OCI-LY1 (cell line): ENCODE data around the gene GTF2H4.

ENCODE experiments used
- H2AFZ ChIP-seq: fragments of 200-600 bp; sonication (generic), shearing (Covaris generic); 2 replicates; pipeline ENCODE4 v1.6.0; 2014; ENCODE audit warnings: antibody characterized with exemption, mild to moderate bottlenecking, low read length
- H3F3A ChIP-seq: fragments of 200-600 bp; sonication (generic), shearing (Covaris generic); 2 replicates; pipeline ENCODE4 v1.6.0; 2014; ENCODE audit warnings: mild to moderate bottlenecking, antibody characterized with exemption, low read length, moderate library complexity; ENCODE audit not compliant: insufficient read depth
- H3K27ac ChIP-seq: fragments of 200-600 bp; sonication (generic); 2 replicates; pipeline ENCODE4 v1.5.1; 2014; ENCODE audit warnings: low read length, mixed run types, mild to moderate bottlenecking, low read depth; ENCODE audit not compliant: poor library complexity, severe bottlenecking
- H3K27me3 ChIP-seq: fragments of 200-600 bp; sonication (generic); 2 replicates; pipeline ENCODE4 v1.6.0; 2014; ENCODE audit warnings: antibody characterized with exemption, mild to moderate bottlenecking, low read length, moderate library complexity; ENCODE audit not compliant: insufficient read depth
- H3K36me3 ChIP-seq: fragments of 200-600 bp; sonication (generic); 2 replicates; pipeline ENCODE4 v1.6.1; 2014; ENCODE audit warnings: mild to moderate bottlenecking, antibody characterized with exemption, low read length, moderate library complexity, mixed read lengths; ENCODE audit not compliant: insufficient read depth
- H3K4me1 ChIP-seq: fragments of 200-600 bp; sonication (generic); 2 replicates; pipeline ENCODE4 v1.5.1; 2014; ENCODE audit warnings: mild to moderate bottlenecking, low read length, moderate library complexity; ENCODE audit not compliant: insufficient read depth, severe bottlenecking
- H3K4me2 ChIP-seq: fragments of 200-600 bp; sonication (generic), shearing (Covaris generic); 2 replicates; pipeline ENCODE4 v1.6.1; 2014; ENCODE audit warnings: low read length
- H3K4me3 ChIP-seq: fragments of 200-600 bp; sonication (generic); 2 replicates; pipeline ENCODE4 v1.5.1; 2014; ENCODE audit warnings: low read length, low read depth, mild to moderate bottlenecking, mixed read lengths; ENCODE audit not compliant: poor library complexity, severe bottlenecking
- H3K79me2 ChIP-seq: fragments of 200-600 bp; shearing (Covaris generic); 2 replicates; pipeline ENCODE4 v1.6.1; 2016; ENCODE audit warnings: mixed run types, low read length, mixed read lengths; ENCODE audit not compliant: insufficient read depth
- H3K9ac ChIP-seq: fragments of 200-600 bp; sonication (generic), shearing (Covaris generic); 2 replicates; pipeline ENCODE4 v1.6.1; 2014; ENCODE audit warnings: mild to moderate bottlenecking, low read length, mixed read lengths
- H3K9me2 ChIP-seq: fragments of 200-600 bp; sonication (generic), shearing (Covaris generic); 2 replicates; pipeline ENCODE4 v1.6.1; 2014; ENCODE audit warnings: low read depth, mild to moderate bottlenecking, low read length, mixed read lengths
- H3K9me3 ChIP-seq: fragments of 200-600 bp; shearing (Covaris generic); 2 replicates; pipeline ENCODE4 v1.6.1; 2014; ENCODE audit warnings: low read length, mixed read lengths
- H4K20me1 ChIP-seq: fragments of 200-600 bp; sonication (generic), shearing (Covaris generic); 2 replicates; pipeline ENCODE4 v1.6.0; 2016; ENCODE audit warnings: mild to moderate bottlenecking, low read length; ENCODE audit not compliant: insufficient read depth
- CTCF ChIP-seq: fragments of 200-600 bp; sonication (generic), shearing (Covaris generic); IDR thresholded peaks from 2 replicates; pipeline ENCODE4 v1.5.1; 2017; ENCODE audit warnings: mild to moderate bottlenecking, antibody characterized with exemption, low read length, moderate library complexity, mixed read lengths
- EZH2 ChIP-seq: fragments of 200-600 bp; sonication (generic), shearing (Covaris generic); IDR thresholded peaks from 2 replicates; pipeline ENCODE4 v1.8.0; 2017; ENCODE audit warnings: borderline replicate concordance, mixed run types, mild to moderate bottlenecking, antibody characterized with exemption, low read length, moderate library complexity, mixed read lengths

GTF2H4 gene

GRCh38 chr6:30939473-30939872 lies 31.5 kb downstream of the GTF2H4 start:
- Histone ChIP-seq H3K79me2 (no peaks in the 10 kb centered on the region), H3K4me3 (no peak overlapping the region)

GRCh38 chr6:30940361-30940986 lies 32.5 kb downstream of the GTF2H4 start, which contains the start of gene MUCL3:
Gene MUCL3 (plus strand): TSS chr6:30940973. CDS start chr6:30941000, 27 bp downstream.
- no peaks in the 10 kb centered on the region for H3K9me3 ChIP-seq
- H3K36me3 ChIP-seq = no peaks in the 10 kb centered on the region
- no peaks in the 10 kb centered on the region for H3K9me2 ChIP-seq
- no peak within 1 kb of the TSS for H3K4me2 ChIP-seq
- TF ChIP-seq EZH2 (no peak), CTCF (no peak)
- no peaks in the 10 kb centered on the region for H4K20me1 ChIP-seq
- H3K27ac ChIP-seq = no peak within 1 kb of the TSS
- H3K4me1 ChIP-seq = no peaks in the 10 kb centered on the region
- H2AFZ ChIP-seq = no peak within 1 kb of the TSS
- H3K27me3 ChIP-seq = 0 out of 2 replicates have a peak, but pooled peaks cover 5% of the 10 kb centered on the region
- H3K9ac ChIP-seq = no peak within 1 kb of the TSS
- no peak within 1 kb of the TSS for H3K4me3 ChIP-seq
- no peaks in the 10 kb centered on the region for H3K79me2 ChIP-seq
- no peaks in the 10 kb centered on the region for H3F3A ChIP-seq

More at GRCh38 chr6:30939473-30939872, 31.5 kb downstream of the GTF2H4 start:
- Histone ChIP-seq H3K27me3 (0 out of 2 replicates have a peak, but pooled peaks cover 5% of the 10 kb centered on the region), H3K9me2 (no peaks in the 10 kb centered on the region), H2AFZ (no peak overlapping the region), H3K36me3 (no peaks in the 10 kb centered on the region), H3K27ac (no peak overlapping the region), H3K9ac (no peak overlapping the region), H3K4me2 (no peak overlapping the region), H3K9me3 (no peaks in the 10 kb centered on the region), H3K4me1 (no peaks in the 10 kb centered on the region), H4K20me1 (no peaks in the 10 kb centered on the region), H3F3A (no peaks in the 10 kb centered on the region)
- TF ChIP-seq CTCF (no peak), EZH2 (no peak)

- Histone ChIP-seq H3K9me2 (no peaks in the 10 kb centered on the region), H3K4me2 (no peak overlapping the region), H3F3A (no peaks in the 10 kb centered on the region), H4K20me1 (no peaks in the 10 kb centered on the region), H2AFZ (no peak overlapping the region), H3K9ac (no peak overlapping the region), H3K9me3 (no peaks in the 10 kb centered on the region), H3K4me3 (no peak overlapping the region), H3K27ac (no peak overlapping the region), H3K79me2 (no peaks in the 10 kb centered on the region), H3K27me3 (0 out of 2 replicates have a peak, but pooled peaks cover 5% of the 10 kb centered on the region), H3K36me3 (no peaks in the 10 kb centered on the region), H3K4me1 (no peaks in the 10 kb centered on the region)
- no peak for TF ChIP-seq CTCF
Observed at GRCh38 chr6:30942338-30943060, 34.5 kb downstream of the GTF2H4 start.
